ENCODE results near the gene NANOS2. TPM values are rescaled to one million over a fixed set of nuclear protein-coding genes. Genes with fewer than 3 reads are reported as not detected.

NANOS2 gene
- total RNA-seq, 1 donor from 2014 or later = not detected

DNA sequence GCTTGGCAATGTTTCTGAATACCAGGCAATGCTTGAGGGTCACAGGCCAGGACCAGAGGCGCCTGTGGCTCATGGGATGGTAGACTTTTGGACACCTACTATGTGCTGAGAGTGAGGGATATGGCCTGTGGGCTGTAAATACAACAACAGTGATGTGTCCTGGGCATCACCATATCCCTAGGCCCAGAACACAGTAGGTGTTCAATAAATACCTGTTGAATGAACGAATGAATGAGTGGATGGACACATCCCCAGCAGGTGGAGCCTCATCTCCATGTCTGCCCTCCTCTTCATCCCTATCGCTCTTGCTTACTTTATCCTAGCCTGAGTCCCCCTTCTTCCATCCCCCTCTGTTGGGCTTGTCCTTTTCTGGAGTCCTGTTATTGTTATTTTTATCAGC lies 16.5 kb upstream of the NANOS2 start:
- ATAC-seq = no peak

DNA sequence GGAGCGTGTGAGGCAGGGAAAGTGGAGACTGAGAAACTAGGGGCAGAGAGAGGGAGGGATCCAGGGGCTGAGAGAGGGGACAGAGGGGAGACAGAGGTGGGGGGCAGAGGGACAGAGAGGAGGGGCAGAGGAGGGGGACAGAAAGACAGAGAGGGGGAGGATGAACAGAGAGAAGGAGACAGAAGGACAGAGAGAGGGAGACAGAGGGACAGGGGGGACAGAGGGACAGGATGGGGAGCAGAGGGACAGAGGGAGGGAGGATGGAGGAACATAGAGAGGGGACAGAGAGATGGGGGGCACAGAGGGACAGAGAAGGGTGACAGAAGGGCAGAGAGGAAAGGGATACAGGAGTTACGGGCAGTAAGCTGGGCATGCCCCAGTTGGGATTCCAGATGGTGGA lies 14.7 kb upstream of the NANOS2 start:
- no peak for DNase-seq (ENCODE audit: low spot score)
- no peak for ATAC-seq

More for the DNA sequence above, 16.5 kb upstream of the NANOS2 start:
- no peak for DNase-seq (ENCODE audit: low spot score)

DNA sequence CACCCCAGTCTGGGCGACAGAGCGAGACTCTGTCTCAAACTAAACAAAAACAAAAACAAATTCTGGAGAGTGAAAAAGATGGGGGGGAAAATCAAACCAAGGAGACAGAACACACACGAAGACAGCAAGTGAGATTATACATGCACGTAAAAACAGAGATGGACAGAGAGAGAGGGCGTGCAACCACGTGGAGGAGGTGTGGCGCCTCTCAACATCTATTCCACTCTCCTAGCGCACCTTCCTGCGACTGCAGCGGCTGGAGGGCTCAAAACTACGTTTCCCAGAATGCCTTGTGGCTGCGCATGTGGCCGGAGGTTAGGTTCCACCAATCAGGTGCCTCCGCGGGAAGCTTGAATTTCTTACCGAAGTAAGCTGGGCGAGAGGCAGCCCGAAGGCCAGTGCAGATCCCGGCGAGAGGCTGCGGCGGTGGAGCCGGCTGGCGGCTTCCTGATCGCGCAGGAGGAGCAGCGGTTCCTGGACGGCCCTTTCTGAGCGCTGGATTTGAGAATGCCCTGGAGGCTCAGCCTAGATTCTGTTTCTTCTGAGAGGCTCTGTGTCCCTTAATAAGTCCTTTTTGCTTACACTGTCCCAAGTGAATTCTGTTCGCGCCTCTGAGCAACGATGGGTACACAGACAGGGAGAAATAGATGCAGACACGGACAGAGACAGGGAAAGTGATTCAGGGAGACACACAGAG lies 13.1 kb upstream of the NANOS2 start:
- DNase-seq (ENCODE audit: low spot score) (peak; percentile 91), ATAC-seq (peak; percentile 99)

DNA sequence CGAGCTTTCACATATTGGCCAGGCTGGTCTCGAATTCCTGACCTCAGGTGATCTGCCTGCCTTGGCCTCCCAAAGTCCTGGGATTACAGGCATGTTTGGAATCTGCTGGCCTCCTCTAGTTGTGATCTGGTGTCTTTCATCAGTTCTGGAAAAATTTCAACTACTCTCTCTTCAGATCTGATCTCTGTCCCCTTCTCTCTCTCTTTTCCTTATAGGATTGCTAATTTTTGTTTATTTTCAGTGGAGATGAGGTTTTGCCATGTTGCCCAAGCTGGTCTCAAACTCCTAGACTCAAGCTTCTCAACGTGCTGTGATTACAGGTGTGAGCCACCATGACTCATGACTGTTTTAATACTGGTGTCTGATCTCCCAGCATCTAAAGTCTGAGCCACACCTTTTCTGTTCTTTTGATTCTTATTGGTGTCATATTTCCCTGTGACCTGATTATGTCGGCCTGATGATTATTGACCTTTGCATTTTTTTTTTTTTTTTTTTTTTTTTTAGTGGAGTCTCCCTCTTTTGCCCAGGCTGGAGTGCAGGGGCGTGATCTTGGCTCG lies 10.4 kb upstream of the NANOS2 start:
- DNase-seq (ENCODE audit: low spot score) (no peak), ATAC-seq (no peak)

DNA sequence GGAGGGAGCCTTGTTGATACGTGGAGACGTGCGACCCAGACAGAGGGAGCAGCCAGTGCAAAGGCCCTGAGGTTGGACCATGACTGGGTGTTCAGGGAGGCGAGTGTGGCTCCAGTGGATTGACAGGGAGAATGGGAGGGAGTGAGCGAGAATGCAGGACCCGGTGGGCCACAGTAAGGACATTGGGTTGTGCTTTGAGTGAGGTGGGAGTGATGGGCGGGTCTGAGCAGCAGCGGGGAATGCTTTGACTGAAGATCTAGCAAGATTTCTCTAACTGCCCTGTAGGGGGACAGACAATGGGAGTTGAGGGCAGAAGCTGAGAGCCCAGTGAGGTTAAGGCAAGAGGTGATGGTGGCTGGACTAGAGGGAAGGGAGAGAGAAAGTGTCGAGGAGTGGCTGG lies 7.7 kb upstream of the NANOS2 start:
- DNase-seq (ENCODE audit: low spot score) = no peak
- ATAC-seq = no peak

DNA sequence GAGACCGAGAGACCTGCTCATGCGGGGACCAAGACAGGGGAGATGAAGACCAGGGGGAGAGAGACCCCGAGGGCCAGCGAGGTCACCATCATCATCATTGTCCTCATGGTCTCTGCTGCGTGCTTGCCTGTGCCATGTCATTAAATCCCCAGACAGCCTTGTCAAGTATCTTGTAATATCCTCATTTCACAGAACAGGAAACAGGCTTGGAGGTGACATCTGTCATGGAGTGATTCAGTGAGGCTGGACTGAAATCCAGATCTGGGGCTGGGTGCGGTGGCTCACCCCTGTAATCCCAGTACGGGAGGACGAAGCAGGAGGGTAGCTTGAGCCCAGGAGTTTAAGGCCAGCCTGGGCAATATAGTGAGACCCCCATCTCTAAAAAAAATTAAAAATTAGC lies 5.9 kb upstream of the NANOS2 start:
- ATAC-seq (no peak), DNase-seq (ENCODE audit: low spot score) (no peak)

DNA sequence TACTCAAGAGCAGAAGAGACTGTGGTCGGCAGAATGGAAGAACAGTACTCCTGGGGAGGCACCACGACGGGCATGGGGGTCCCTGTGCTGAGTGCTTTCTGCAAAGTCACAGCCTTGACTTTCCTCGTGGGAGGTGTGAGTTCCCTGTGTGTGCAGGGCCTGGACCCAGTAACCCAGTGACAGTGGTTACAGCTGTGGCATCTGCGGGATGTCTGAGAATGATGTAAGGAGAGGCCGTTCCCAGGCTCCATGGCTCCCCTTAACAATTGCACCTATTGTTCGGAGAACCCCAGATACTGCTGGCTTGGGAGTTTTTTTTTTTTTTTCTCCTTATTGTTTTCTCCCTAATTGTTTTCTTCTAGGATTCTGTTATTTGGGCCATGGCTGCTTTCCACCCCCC lies 5.1 kb upstream of the NANOS2 start:
- DNase-seq (ENCODE audit: low spot score) (no peak), ATAC-seq (no peak)

DNA sequence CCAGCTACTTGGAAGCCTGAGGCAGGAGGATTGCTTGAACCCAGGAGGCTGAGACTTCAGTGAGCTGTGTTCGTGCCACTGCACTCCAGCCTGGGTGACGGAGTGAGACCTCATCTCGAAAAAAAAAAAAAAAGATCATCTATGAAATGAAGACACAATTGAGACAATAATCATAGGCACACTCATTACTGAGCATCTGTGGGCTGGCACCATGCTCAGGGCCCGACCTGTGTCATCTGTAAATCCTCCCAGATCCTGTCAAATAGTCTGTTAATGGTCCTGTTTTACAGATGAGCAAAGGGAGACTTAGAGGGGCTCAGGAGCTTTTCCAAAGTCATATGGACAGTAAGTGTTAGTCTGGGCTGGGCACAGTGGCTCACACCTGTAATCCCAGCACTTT lies 4.1 kb upstream of the NANOS2 start:
- ATAC-seq = no peak
- DNase-seq (ENCODE audit: low spot score) = no peak

DNA sequence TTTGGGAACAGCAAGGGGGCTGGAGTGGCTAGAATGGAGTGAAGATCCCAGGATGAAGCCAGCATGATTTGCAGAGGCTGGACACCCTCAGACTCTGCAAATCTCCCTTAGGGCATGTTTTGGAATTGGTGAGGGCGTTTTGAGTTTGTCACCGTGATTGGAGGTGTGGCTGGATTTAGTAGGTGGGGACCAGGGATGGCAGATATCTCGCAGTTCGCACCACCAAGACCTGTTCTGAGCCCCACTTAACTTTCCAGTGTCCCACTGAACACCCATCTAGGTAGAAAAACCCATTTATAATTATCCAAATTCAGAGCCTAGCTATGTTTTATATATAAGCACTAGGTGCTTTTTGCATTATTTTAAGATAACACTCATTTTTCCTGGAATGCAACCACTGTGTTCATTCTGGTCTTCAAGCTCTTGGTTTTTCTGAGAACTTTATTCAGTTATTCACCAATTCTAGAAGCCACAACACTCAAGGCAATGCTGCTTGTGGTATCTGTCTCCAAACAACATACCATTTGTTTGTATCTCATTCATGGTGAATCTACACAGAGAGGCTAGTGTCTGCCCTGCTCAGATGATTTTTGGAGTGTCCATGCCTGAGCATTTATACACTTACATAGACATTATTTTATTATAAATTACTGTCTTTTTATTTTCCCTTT lies 3.0 kb upstream of the NANOS2 start:
- ATAC-seq (no peak), DNase-seq (ENCODE audit: low spot score) (no peak)

DNA sequence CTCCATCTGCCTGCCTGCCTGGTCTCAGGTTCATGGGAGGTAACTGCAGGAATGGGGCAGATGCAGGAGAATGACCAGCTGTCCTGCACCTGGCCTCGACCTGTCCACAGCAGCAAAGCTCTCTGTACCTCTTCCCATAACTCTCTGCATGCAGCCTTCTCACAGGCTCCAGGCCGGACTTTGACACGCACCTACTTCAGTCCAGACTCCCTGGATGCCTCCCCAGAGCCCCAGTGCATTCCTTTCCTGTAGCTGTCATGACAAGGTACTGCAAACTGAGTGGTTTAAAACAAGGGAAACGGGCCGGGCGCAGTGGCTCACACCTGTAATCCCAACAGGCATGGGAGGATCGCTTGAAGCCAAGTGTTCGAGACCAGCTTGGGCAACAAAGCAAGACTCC lies 3.3 kb downstream of the NANOS2 start:
- DNase-seq (ENCODE audit: low spot score) (no peak), ATAC-seq (peak; percentile 15)

DNA sequence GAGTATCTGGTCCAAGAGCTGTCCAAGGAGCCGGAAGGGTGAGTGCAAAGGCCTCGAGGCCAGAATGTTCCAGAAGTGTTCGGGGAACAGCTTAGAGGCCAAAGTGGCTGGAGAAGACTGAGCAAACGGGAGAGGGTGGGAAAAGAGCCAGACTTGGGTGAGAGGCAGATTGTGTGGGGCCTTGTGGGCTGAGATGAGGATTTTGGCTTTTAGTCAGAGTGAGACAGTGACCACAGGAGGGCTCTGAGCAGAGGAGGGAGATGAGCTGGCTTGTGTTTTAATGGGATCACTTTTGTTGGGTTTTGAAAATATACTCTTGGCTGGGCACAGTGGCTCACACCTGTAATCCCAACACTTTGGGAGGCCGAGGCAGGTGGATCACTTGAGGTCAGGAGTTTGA lies 5.6 kb downstream of the NANOS2 start:
- DNase-seq (ENCODE audit: low spot score) = no peak
- ATAC-seq = no peak

DNA sequence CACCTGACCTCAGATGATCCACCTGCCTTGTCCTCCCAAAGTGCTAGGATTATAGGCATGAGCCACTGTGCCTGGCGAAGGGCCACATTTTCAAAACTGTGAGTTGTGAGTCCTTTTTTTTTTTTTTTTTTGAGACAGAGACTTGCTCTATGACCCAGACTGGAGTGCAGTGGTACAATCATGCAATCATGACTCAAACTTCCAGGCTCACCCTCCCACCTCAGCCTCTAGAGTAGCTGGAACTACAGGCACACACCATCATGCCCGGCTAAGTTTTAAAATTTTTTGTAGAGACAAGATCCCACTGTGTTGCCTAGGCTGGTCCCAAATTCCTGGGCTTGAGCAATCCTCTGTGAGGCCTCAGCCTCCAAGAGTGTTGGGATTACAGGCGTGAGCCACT lies 8.4 kb downstream of the NANOS2 start:
- ATAC-seq (no peak), DNase-seq (ENCODE audit: low spot score) (no peak)

DNA sequence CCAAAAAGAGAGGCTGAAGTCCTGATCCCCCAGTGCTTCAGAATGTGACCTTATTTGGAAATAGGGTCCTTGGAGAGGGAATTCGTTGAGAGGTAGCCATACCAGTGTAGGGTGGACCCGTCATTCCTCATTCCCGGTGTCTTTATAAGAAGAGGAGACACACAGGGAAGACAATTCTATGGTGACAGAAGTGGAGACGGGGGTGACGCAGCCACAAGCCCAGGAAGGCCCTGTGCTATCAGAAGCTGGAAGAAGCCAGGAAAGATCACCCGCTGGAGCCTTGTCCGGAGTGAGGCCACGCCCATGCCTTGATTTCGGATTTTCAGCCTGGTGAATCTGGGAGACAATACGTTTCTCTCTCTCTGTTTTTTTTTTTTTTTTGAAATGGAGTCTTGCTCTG lies 9.6 kb downstream of the NANOS2 start:
- DNase-seq (ENCODE audit: low spot score) (no peak), ATAC-seq (no peak)

DNA sequence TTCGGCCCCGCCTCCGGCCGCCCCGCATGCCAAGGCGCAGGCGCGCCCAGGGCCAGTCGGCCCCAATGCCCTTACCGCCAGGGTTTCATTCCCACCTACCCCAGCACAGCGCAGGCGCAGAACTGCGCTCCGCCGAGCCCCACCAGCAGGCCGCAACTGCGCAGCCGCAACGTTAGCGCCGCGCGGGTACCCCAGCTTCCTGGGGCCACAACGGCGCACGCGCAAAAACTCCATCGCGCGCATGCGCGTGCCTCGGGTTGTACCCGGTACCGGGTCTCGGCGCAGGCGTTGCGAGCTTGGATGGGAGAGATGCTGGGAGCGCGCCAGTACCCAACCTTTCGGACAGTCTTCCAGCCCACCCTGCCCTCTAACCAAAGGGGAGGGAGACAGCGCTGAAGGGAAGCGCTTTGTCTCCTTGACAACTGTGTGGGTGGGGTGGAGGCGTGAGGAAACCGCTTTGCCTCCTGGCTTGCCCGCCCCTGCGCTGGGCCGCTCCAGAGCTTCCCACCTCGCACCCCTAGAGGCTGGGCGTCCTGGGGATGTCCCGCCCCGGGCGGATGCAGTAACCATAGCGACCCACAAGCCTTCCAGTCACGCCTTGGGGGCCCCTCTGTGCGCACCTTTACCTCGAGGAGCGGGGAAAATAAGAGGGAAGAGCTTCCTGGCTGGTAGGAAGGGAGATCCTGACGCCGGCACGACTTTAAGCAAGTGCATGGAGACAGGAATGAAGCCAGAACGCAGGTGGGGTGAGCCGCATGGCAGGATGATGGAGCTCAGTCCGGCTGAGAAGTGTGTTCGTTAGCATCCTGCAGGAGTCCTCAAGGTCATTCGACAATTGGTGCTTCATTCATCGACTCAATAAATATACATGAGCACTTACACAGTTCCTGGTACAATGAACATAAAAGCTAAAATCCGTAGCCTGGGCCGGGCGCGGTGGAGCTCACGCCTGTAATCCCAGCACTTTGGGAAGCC lies 11.6 kb downstream of the NANOS2 start:
- DNase-seq (ENCODE audit: low spot score) = peak; percentile 100
- peak; percentile 93 for ATAC-seq

DNA sequence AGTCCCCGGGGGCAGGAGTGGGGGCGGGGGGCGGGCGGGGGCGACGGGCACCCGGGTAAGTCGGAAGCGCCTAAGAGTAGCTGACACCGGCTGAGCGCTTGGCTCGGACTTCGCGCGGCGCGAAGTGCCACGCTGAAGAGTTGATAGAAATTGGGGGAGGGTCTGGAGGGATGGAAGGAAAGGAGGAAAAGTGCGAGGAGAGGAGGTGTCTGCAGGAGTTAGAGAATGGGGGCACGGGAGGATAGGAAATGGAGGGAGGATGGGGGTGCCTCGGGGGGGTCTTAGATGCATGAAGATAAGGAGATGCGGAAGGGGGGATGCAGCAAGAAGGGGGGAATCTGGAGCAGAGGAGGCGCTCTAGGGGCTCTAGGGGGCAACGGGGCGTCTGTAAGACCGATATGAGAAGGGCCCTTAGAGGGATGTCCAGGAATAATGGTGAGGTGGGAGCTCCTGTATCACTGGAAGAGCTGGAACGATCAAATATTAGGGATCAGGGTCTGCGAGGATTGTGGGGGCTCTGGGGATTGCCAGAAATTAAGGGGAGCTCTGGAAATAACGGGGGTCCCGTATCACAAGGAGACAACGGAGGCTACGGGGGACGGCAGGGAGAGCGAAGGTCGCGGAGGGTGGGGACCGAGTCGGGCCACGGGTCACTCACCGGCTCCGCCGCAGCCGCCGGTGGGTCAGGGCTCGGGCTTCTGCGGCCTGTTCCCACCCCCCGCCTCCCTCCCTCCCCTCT lies 12.5 kb downstream of the NANOS2 start, which contains the start of gene MYPOP:
MYPOP (minus strand) TSS at position 702 of the 739 bp plus-strand sequence. CDS start 840 bp downstream, outside the sequence.
- DNase-seq (ENCODE audit: low spot score) = no peak
- ATAC-seq = no peak

DNA sequence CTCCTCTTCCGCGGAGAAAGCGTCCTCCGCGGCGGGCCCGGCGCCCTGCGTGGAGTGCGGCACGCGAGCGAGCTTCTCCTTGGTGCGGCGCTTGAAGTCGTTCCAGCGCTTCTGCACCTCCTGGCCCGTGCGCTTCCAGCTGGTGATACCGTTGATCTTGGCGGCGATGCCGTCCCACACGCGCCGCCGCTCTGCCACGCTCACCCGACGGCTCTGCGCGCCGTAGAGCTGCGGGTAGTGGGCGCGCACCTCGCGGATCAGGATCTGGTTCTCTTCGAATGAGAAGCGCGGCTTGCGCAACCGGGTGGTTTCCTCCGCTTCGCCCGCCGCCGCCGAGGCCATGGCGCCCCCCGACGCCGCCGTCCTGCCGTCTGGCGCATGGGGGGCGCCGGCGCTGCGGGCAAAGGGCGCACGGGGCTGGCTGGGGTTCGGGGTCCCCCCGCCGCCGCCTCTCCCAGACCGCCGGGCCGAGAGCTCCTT lies 13.1 kb downstream of the NANOS2 start:
- DNase-seq (ENCODE audit: low spot score) = peak; percentile 52
- no peak for ATAC-seq

DNA sequence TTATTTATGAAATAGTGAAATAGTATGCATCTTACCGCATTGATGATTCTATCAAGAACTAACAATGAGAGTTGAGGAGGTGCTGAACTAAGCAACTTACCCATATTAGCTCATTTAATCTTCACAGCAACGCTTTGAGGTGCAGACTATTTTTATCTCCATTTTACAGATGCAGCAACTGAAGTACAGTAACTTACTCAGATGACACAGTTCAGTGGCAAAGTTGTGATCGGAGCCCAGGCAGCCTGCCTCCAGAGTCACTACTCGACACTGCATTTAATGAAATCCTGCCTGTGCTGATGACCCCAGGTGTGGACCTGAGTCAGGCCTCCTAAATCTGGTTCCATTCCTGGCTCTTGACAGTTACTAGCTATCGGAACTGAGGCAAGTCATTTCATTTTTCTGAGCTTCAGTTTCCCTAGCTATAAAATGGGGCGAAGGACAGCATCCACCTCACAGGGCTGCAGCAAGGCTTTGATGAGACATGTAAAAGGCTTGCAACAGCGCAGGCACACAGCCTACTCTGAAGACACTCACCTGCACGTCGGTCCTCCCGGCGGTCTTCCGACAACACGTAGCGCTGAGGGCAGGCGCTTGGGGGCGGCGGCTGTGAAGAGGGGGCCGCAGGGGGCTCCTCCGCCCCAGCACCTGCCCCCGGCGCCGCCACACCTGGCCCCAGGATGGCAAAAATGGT lies 13.7 kb downstream of the NANOS2 start:
- DNase-seq (ENCODE audit: low spot score) (no peak), ATAC-seq (no peak)

DNA sequence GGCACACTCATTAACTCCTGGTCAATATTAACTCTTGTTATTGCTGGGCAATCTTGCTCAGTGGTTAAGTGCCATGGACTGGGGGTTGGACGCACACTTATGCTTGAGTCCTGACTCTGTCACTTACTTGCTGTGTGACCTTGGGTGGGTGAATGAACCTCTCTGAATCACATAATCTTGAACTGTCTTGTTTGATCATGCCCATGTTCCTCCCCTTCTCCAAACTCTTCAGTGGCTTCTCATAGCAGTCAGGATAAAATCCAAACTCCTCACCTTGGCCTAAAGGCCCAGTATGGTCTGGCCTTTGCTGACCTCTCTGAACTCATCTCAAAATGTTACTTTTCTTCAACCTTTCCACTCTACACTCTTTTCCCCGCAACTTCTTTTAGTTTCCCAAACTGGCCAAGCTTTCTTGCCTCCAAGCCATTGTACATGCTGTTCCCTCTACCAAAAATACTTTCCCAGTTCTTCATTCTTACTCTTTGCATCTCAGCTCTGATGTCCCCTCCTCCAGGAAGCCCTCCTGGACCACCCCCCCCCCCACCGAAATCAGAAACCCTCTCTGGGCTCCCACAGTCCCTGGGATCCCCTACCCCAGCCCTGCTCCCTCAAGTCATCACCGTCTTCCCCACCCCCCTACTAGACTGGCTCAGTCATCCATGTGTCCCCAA lies 14.5 kb downstream of the NANOS2 start:
- ATAC-seq (no peak), DNase-seq (ENCODE audit: low spot score) (no peak)

DNA sequence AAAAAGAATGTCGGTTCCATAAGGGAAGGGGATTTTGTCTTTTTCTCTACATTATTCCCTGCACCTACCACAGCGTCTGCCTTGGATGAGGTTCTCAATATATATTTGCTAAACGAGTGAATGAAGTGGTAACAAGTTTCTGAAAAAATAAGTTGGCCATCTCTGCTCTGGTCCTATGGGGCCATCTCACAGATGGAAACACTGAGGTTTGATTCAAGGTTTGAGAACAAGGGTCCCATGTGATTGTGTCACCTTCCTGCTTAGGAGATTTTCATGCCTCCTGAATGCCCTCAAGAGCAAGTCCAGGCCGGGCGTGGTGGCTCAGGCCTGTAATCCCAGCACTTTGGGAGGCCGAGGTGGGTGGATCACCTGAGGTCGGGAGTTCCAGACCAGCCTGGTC lies 15.3 kb downstream of the NANOS2 start:
- ATAC-seq (no peak), DNase-seq (ENCODE audit: low spot score) (no peak)

All from left lobe of liver (tissue), 2 donors.